Endothelial cell of umbilical vein (primary cell): ENCODE data around the gene VAC14.
A peak's percentile ranks its signal among the peaks of the same experiment; 100 is the strongest.

Experiments used
- EZH2 ChIP-seq: IDR thresholded peaks from 2 replicates; pipeline ENCODE4 v1.6.1; 2012; ENCODE audit warnings: borderline replicate concordance, low read depth, mild to moderate bottlenecking, moderate library complexity, low read length, inconsistent platforms; ENCODE audit not compliant: severe bottlenecking
- FOS ChIP-seq: IDR thresholded peaks from 2 replicates; pipeline ENCODE4 v1.6.1; 2011; ENCODE audit warnings: mild to moderate bottlenecking, low read length, moderate library complexity, borderline replicate concordance; ENCODE audit not compliant: insufficient read depth
- MYC ChIP-seq: IDR thresholded peaks from one replicate; pipeline ENCODE4 v1.6.1; 2011; ENCODE audit warnings: mild to moderate bottlenecking, low read depth, low read length
- POLR2A ChIP-seq: IDR thresholded peaks from 2 replicates; pipeline ENCODE4 v1.6.1; 2012; ENCODE audit warnings: low read depth, mild to moderate bottlenecking, control low read depth, low read length
- POLR2AphosphoS5 ChIP-seq: IDR thresholded peaks from 2 replicates; pipeline ENCODE4 v1.6.1; 2012; ENCODE audit warnings: low read depth, mild to moderate bottlenecking, control low read depth, low read length, moderate library complexity; ENCODE audit not compliant: insufficient read depth
- TF ChIP-seq, protein P1 (sequence below), 2 donors: IDR thresholded peaks; 1 replicate in 1 of 2; 2 replicates in 1 of 2; pipeline ENCODE4 v1.5.1; 2011; ENCODE audit warnings: low read length in 2 of 2, mild to moderate bottlenecking in 2 of 2, moderate library complexity in 2 of 2, control low read depth in 1 of 2, inconsistent platforms in 1 of 2, low read depth in 1 of 2; ENCODE audit not compliant: insufficient read depth in 1 of 2; ENCODE audit errors: extremely low read depth in 1 of 2

DNA sequence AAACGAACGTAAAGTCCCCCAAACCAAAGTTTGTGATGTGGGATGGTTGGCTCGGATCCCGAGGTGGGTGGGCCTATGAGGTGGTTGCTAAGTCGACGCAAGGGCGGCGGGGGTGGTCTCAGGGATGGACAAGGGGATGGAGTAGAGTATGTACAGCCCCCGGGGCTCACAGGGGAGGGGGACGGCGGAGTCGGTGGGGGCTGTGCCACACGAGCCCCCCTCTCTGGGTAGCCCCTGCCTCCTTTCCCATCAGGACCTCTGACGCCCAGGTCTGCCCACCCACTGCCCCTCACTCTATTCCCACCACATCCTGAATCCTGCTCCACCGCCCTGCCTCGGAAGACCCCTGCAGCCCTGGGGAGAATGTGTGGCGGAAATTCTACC is 139.4 kb downstream of the VAC14 start:
- TF ChIP-seq POLR2A = no peak
- TF ChIP-seq, protein P1, sequence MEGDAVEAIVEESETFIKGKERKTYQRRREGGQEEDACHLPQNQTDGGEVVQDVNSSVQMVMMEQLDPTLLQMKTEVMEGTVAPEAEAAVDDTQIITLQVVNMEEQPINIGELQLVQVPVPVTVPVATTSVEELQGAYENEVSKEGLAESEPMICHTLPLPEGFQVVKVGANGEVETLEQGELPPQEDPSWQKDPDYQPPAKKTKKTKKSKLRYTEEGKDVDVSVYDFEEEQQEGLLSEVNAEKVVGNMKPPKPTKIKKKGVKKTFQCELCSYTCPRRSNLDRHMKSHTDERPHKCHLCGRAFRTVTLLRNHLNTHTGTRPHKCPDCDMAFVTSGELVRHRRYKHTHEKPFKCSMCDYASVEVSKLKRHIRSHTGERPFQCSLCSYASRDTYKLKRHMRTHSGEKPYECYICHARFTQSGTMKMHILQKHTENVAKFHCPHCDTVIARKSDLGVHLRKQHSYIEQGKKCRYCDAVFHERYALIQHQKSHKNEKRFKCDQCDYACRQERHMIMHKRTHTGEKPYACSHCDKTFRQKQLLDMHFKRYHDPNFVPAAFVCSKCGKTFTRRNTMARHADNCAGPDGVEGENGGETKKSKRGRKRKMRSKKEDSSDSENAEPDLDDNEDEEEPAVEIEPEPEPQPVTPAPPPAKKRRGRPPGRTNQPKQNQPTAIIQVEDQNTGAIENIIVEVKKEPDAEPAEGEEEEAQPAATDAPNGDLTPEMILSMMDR (IDR thresholded peaks at IDR 0.05; ENCODE audit: extremely low read depth in 1 of 2, insufficient read depth in 1 of 2, low read depth in 1 of 2, low read length in 2 of 2) = no peak
- no peak for TF ChIP-seq EZH2
- no peak for TF ChIP-seq MYC
- TF ChIP-seq FOS = no peak
- TF ChIP-seq POLR2AphosphoS5 = peak; percentile 36
